Cardiac fibroblast (primary cell): ENCODE results near the gene TTBK2.

Experiments used
- DNase-seq, 2 donors: peaks; one replicate each; pipeline versions ENCODE4 v3.0.0 to v3.0.0-alpha.2; 2010; ENCODE audit warnings: low read depth in 2 of 2
- H3K4me3 ChIP-seq, 2 donors: replicated peaks in 1 of 2; 1 replicate in 1 of 2; 2 replicates in 1 of 2; pipeline ENCODE4 v1.5.1; 2011; ENCODE audit warnings: low read depth in 2 of 2, low read length in 2 of 2, mild to moderate bottlenecking in 2 of 2, moderate library complexity in 1 of 2
- TF ChIP-seq, protein P1 (sequence below): IDR thresholded peaks from one replicate; pipeline ENCODE4 v1.5.1; 2011; ENCODE audit warnings: low read depth, mild to moderate bottlenecking, low read length, inconsistent platforms

The TTBK2 gene

DNA sequence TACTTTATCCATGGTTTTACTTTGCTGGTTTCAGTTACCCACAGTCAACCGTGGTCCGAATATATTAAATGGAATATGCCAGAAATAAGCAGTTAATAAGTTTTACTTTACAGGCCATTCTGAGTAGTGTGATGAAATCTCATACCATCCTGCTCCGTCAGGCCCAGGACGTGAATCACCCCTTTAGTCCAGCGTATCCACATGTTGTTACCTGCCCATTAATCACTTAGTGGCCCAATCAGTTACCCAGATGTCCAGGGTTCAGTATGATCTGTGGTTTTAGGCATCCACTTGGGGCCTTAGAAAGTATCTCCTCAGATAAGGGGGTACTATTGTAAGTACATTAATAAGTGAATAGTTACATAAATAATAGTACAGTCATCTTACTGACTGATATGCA is 88.0 kb downstream of the TTBK2 start:
- TF ChIP-seq, protein P1, sequence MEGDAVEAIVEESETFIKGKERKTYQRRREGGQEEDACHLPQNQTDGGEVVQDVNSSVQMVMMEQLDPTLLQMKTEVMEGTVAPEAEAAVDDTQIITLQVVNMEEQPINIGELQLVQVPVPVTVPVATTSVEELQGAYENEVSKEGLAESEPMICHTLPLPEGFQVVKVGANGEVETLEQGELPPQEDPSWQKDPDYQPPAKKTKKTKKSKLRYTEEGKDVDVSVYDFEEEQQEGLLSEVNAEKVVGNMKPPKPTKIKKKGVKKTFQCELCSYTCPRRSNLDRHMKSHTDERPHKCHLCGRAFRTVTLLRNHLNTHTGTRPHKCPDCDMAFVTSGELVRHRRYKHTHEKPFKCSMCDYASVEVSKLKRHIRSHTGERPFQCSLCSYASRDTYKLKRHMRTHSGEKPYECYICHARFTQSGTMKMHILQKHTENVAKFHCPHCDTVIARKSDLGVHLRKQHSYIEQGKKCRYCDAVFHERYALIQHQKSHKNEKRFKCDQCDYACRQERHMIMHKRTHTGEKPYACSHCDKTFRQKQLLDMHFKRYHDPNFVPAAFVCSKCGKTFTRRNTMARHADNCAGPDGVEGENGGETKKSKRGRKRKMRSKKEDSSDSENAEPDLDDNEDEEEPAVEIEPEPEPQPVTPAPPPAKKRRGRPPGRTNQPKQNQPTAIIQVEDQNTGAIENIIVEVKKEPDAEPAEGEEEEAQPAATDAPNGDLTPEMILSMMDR: no peak
- DNase-seq: peak; percentile 67 to 93
- H3K4me3 ChIP-seq: no peak overlapping the region

DNA sequence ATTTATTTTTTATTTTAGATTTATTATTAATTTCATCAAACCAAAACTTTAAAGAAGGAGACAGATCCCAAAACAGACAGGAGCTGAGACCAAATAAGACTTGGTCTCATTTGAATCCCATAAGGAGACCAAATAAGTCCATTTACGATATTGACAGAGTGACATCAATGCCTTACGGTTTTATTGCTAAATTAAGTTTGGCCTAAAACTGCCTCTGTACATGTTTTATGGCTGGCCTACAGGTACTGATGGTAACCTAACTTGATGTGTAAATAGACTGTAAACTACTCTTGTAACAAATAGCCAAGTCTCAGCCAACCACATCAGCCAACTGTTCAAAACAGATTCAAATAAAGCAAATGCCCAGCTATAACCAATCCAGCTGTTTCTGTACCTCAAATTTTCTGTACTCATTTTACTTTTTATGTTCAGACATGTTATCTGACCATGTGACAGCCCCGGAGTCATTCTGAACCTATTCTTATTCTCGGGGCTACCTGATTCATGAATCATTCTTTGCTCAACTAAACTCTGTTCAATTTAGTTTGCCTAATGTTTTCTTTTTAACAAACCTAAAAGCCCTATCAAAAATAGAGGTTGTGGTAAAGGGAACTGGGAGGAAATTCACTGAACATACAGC is 94.2 kb downstream of the TTBK2 start:
- TF ChIP-seq, protein P1: no peak
- no peak overlapping the region for H3K4me3 ChIP-seq
- DNase-seq: peak in 1 of 2 donors; percentile 9

DNA sequence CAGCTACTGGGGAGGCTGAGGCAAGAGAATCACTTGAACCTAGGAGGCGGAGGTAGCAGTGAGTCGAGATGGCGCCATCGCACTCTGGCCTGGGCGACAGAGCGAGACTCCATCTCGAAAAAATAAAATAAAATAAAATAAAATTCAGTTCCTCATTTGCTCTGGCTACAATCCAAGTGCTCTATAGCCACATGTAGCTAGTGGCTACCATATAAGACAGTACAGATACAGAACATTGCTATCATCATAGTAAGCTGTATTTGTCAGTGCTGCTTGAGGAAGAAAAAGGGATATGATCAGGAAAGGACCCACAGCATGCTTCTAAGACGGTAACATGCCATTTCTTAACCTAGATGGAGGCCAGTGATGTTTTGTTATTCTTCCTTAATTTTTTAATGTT is 95.0 kb downstream of the TTBK2 start:
- DNase-seq: no peak
- TF ChIP-seq, protein P1: no peak
- no peak overlapping the region for H3K4me3 ChIP-seq

DNA sequence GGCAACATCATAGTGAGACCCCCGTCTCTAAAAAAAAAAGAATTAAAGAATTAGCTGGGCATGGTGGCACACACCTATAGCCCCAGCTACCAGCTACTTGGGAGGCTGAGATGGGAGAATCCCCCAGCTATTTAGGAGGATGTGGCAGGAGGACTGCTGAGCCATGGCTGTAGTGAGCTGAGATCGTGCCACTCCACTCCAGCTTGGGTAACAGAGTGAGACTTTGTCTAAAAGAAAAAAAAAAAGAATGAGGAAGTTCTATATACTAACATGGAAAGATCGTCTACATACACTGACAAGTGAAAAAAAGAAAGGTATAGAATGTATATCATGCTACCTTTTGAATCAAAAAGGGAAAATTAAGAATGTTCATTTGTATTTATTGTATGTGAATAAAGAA is 99.8 kb downstream of the TTBK2 start:
- TF ChIP-seq, protein P1: no peak
- no peak overlapping the region for H3K4me3 ChIP-seq
- DNase-seq: no peak

DNA sequence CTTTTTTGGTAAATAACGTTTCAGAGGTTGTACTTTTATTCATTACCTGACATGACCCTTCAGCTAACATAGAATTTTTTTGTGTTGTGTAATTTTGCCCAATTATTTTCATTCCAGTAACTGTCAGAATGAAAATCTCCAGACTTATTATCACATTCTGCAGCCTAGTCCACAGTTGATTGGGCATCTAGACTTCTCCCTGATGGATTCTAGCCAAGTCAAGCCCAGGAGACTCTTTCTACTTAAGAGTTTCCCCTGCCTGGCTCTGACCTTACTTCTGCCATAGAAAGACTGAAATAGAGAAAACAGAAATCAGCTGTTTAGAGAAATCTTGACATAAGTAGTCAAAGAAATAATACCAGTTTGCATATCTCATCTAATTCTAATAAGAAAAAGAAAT is 100.8 kb downstream of the TTBK2 start:
- H3K4me3 ChIP-seq: no peak overlapping the region
- TF ChIP-seq, protein P1: no peak
- DNase-seq: peak in 1 of 2 donors; percentile 89

DNA sequence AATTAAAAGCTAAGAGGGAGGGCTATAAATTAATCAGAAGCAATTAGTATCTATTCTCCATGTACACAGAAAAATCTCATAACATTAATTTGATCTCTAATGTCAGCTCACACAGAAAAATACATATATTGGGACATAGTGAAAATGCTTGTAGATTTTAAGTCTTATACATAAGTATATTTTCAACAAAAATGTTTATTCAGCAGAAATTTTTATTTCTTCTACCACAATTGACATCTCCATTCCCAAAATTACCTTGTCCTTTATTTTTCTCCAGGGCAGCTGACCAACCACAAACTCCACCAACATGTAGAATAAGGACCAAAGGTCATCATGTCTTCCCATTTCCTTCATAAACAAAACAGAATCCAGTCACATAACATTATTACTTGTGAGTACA is 109.1 kb downstream of the TTBK2 start:
- DNase-seq: no peak
- TF ChIP-seq, protein P1: no peak
- no peak overlapping the region for H3K4me3 ChIP-seq

DNA sequence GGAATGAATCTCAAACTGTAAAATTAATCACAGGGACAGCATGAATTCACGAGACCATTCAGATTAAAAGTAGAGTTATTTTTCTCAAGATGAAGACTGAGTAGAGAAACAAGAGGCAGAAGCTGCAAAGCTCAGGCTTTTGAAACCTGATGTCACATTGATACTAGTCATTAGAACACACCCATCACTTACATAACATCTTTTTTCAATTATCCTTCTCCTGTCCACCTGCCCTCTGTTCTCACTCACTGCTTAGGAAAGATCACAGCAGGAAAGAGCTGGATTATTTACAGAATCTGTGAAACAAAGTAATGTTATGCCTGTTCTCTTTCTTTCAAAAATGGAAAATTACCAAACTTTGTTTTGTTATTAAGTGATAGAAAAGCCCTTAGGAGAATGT is 111.7 kb downstream of the TTBK2 start:
- TF ChIP-seq, protein P1: no peak
- no peak overlapping the region for H3K4me3 ChIP-seq
- no peak for DNase-seq
